Gastroesophageal sphincter (tissue), 3 donors: ENCODE data around the gene GABRG2.

Experiments
- CTCF ChIP-seq, 4 experiments: fragments of 200-600 bp in 2 of 4; fragments of 450-650 bp in 2 of 4; sonication (generic) in 1 of 4; IDR thresholded peaks; one replicate each; pipeline ENCODE4 v1.5.1; 2017 to 2019; ENCODE audit warnings: antibody characterized with exemption in 4 of 4, mild to moderate bottlenecking in 2 of 4, moderate library complexity in 2 of 4
- POLR2A ChIP-seq, 2 donors: fragments of 450-650 bp; IDR thresholded peaks; one replicate each; pipeline ENCODE4 v1.6.1; 2017; ENCODE audit warnings: antibody characterized with exemption in 2 of 2, mild to moderate bottlenecking in 2 of 2, moderate library complexity in 1 of 2
- POLR2AphosphoS5 ChIP-seq: sonication (generic); formaldehyde crosslinking; IDR thresholded peaks from one replicate; pipeline ENCODE4 v1.6.1; 2017; ENCODE audit warnings: antibody characterized with exemption

GRCh38 chr5:162132348-162132747, 64.8 kb downstream of the GABRG2 start:
- no peak for TF ChIP-seq POLR2A (IDR thresholded peaks at IDR 0.05)
- no peak for TF ChIP-seq POLR2AphosphoS5
- no peak for TF ChIP-seq CTCF (IDR thresholded peaks at IDR 0.05)
